Heart left ventricle (tissue), 13 donors: ENCODE measurements around the gene RGMA.

ENCODE experiments used
- POLR2A ChIP-seq, 2 donors: fragments of 450-650 bp; IDR thresholded peaks; one replicate each; pipeline ENCODE4 v1.6.1; 2017; ENCODE audit warnings: antibody characterized with exemption in 2 of 2, mild to moderate bottlenecking in 2 of 2, moderate library complexity in 2 of 2
- TF ChIP-seq, protein P1 (sequence below), 12 donors: fragments of 200-600 bp; sonication (generic) in 4 of 12; IDR thresholded peaks; one replicate each; pipeline versions ENCODE4 v1.5.0 to v1.8.0; 2018 to 2022; ENCODE audit warnings: antibody characterized with exemption in 12 of 12, mild to moderate bottlenecking in 5 of 12
- donor health status: ischemic (EF 13 %, LVEDD 7.1; RV severe dilation, severe dysfunction).
- donor health status: DM: no; HTN: yes; CAD: no.
- donor health status: DM: no; HTN: no; CAD: no.
- donor health status: ischemic (EF 25% LVEDD 6.9; RV normal size, moderate dysfunction).
- donor health status: ischemic (EF 25% LVEDD 5.7; RV mildly dilated, moderate dysfunction).
- donor health status: ischemic (EF 35%, LVEDD 5.7; RV mildly dilated, moderate dysfunction).
- donor health status: nonischemic (EF 11% LVEDD 7.7; RV severe dilation, severe dysfunction).
- donor health status: DM: yes; HTN: yes; CAD: no.
- donor health status: PGD.
- donor health status: ischemic (EF 29% LVEDD 5.4; RV normal size, mild dysfunction).
- donor health status: nonischemic (EF 23%, LVEDD 6.1; RV moderate dilation, normal function).

- TF ChIP-seq, protein P1, sequence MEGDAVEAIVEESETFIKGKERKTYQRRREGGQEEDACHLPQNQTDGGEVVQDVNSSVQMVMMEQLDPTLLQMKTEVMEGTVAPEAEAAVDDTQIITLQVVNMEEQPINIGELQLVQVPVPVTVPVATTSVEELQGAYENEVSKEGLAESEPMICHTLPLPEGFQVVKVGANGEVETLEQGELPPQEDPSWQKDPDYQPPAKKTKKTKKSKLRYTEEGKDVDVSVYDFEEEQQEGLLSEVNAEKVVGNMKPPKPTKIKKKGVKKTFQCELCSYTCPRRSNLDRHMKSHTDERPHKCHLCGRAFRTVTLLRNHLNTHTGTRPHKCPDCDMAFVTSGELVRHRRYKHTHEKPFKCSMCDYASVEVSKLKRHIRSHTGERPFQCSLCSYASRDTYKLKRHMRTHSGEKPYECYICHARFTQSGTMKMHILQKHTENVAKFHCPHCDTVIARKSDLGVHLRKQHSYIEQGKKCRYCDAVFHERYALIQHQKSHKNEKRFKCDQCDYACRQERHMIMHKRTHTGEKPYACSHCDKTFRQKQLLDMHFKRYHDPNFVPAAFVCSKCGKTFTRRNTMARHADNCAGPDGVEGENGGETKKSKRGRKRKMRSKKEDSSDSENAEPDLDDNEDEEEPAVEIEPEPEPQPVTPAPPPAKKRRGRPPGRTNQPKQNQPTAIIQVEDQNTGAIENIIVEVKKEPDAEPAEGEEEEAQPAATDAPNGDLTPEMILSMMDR (IDR thresholded peaks at IDR 0.05): no peak
- TF ChIP-seq POLR2A (IDR thresholded peaks at IDR 0.05): no peak
These were observed 47.0 kb upstream of the RGMA start for GRCh38 chr15:93135997-93136397.
